ENCODE results near the gene ADORA2A.

DNA sequence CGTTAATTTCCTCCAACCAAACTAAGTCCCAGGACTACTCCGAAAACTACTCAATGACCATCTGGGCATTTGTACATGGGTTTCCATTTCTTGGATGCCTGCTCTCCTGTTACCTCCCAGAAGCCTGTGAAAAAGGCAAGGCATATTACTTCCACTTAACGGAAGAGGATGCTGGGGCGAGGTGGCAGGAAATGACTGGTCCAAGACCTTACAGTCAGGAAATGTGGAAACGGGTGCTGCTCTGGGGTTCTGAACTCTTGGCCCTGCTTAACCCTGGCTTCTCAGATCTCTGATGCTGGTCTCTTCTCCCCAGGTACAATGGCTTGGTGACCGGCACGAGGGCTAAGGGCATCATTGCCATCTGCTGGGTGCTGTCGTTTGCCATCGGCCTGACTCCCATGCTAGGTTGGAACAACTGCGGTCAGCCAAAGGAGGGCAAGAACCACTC is 12.9 kb downstream of the ADORA2A start:
- TF ChIP-seq, protein P1, sequence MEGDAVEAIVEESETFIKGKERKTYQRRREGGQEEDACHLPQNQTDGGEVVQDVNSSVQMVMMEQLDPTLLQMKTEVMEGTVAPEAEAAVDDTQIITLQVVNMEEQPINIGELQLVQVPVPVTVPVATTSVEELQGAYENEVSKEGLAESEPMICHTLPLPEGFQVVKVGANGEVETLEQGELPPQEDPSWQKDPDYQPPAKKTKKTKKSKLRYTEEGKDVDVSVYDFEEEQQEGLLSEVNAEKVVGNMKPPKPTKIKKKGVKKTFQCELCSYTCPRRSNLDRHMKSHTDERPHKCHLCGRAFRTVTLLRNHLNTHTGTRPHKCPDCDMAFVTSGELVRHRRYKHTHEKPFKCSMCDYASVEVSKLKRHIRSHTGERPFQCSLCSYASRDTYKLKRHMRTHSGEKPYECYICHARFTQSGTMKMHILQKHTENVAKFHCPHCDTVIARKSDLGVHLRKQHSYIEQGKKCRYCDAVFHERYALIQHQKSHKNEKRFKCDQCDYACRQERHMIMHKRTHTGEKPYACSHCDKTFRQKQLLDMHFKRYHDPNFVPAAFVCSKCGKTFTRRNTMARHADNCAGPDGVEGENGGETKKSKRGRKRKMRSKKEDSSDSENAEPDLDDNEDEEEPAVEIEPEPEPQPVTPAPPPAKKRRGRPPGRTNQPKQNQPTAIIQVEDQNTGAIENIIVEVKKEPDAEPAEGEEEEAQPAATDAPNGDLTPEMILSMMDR (IDR thresholded peaks at IDR 0.05), result no peak
- TF ChIP-seq POLR2A (IDR thresholded peaks at IDR 0.05), result no peak
